ENCODE measurements around the gene PACSIN2. TPM values are rescaled to one million over a fixed set of nuclear protein-coding genes. Genes with fewer than 3 reads are reported as not detected.

Gene PACSIN2
- total RNA-seq, 1 donor from 2014 or later, result 46.2 TPM

GRCh38 chr22:42855211-42855610 is 159.7 kb downstream of the PACSIN2 start:
- H3K27ac ChIP-seq, result no peak overlapping the region

GRCh38 chr22:42848941-42849550 is 165.9 kb downstream of the PACSIN2 start:
- no peaks in the 10 kb centered on the region for H3K9me3 ChIP-seq
- DNase-seq (ENCODE audit: extremely low spot score in 2 of 2), result no peak
- no peak overlapping the region for H3K4me3 ChIP-seq
- H3K27me3 ChIP-seq, result no peaks in the 10 kb centered on the region
- peaks cover 22% of the 10 kb centered on the region for H3K4me1 ChIP-seq
- TF ChIP-seq POLR2AphosphoS5 (IDR thresholded peaks at IDR 0.05; ENCODE audit: insufficient read depth in 1 of 2, low read depth in 1 of 2), result no peak
- no peak for TF ChIP-seq POLR2A (IDR thresholded peaks at IDR 0.05)
- no peak for TF ChIP-seq CTCF (IDR thresholded peaks at IDR 0.05)
- intact Hi-C loops (cut with DNase I), result no loop called here
- peaks cover 0 to 19% of the 10 kb centered on the region in 2 donors for H3K36me3 ChIP-seq
- H3K27ac ChIP-seq, result no peak overlapping the region

More at GRCh38 chr22:42855211-42855610, 159.7 kb downstream of the PACSIN2 start:
- Histone ChIP-seq H3K27me3 (no peaks in the 10 kb centered on the region), H3K4me3 (peak overlapping the region in 1 of 2 donors; percentile 66), H3K4me1 (peaks cover 26% of the 10 kb centered on the region), H3K9me3 (no peaks in the 10 kb centered on the region), H3K36me3 (no peaks in the 10 kb centered on the region)
- no peak for DNase-seq (ENCODE audit: extremely low spot score in 2 of 2)
- TF ChIP-seq CTCF (IDR thresholded peaks at IDR 0.05), result no peak
- no peak for TF ChIP-seq POLR2AphosphoS5 (IDR thresholded peaks at IDR 0.05; ENCODE audit: insufficient read depth in 1 of 2, low read depth in 1 of 2)
- TF ChIP-seq POLR2A (IDR thresholded peaks at IDR 0.05), result no peak
- intact Hi-C loops (cut with DNase I), result no loop called here

- Histone ChIP-seq H3K27ac (no peak overlapping the region), H3K27me3 (no peaks in the 10 kb centered on the region), H3K9me3 (no peaks in the 10 kb centered on the region), H3K4me3 (no peak overlapping the region), H3K36me3 (peaks cover 0 to 19% of the 10 kb centered on the region in 2 donors), H3K4me1 (peaks cover 24% of the 10 kb centered on the region)
- TF ChIP-seq POLR2A (IDR thresholded peaks at IDR 0.05), result no peak
- no peak for TF ChIP-seq CTCF (IDR thresholded peaks at IDR 0.05)
- TF ChIP-seq POLR2AphosphoS5 (IDR thresholded peaks at IDR 0.05; ENCODE audit: insufficient read depth in 1 of 2, low read depth in 1 of 2), result no peak
- no peak for DNase-seq (ENCODE audit: extremely low spot score in 2 of 2)
- intact Hi-C loops (cut with DNase I), result no loop called here
These were observed 167.8 kb downstream of the PACSIN2 start for GRCh38 chr22:42847110-42847509.

- H3K4me3 ChIP-seq, result no peak overlapping the region
- peaks cover 24% of the 10 kb centered on the region for H3K4me1 ChIP-seq
- no peaks in the 10 kb centered on the region for H3K27me3 ChIP-seq
- intact Hi-C loops (cut with DNase I), result no loop called here
- H3K27ac ChIP-seq, result no peak overlapping the region
- H3K9me3 ChIP-seq, result no peaks in the 10 kb centered on the region
- DNase-seq (ENCODE audit: extremely low spot score in 2 of 2), result no peak
- TF ChIP-seq POLR2AphosphoS5 (IDR thresholded peaks at IDR 0.05; ENCODE audit: insufficient read depth in 1 of 2, low read depth in 1 of 2) (no peak), POLR2A (IDR thresholded peaks at IDR 0.05) (no peak), CTCF (IDR thresholded peaks at IDR 0.05) (no peak)
- H3K36me3 ChIP-seq, result peaks cover 0 to 32% of the 10 kb centered on the region in 2 donors
These were observed 170.2 kb downstream of the PACSIN2 start for GRCh38 chr22:42844756-42845155.

- Histone ChIP-seq H3K4me1 (peaks cover 14% of the 10 kb centered on the region), H3K9me3 (no peaks in the 10 kb centered on the region), H3K36me3 (peaks cover 0 to 32% of the 10 kb centered on the region in 2 donors), H3K27me3 (no peaks in the 10 kb centered on the region), H3K27ac (no peak overlapping the region), H3K4me3 (no peak overlapping the region)
- intact Hi-C loops (cut with DNase I), result no loop called here
- no peak for TF ChIP-seq CTCF (IDR thresholded peaks at IDR 0.05)
- no peak for TF ChIP-seq POLR2AphosphoS5 (IDR thresholded peaks at IDR 0.05; ENCODE audit: insufficient read depth in 1 of 2, low read depth in 1 of 2)
- TF ChIP-seq POLR2A (IDR thresholded peaks at IDR 0.05), result no peak
- DNase-seq (ENCODE audit: extremely low spot score in 2 of 2), result no peak
These were observed 172.1 kb downstream of the PACSIN2 start for GRCh38 chr22:42842658-42843370.
